WTC11 (cell line): ENCODE results near the gene PCDHGA8.
A peak's percentile ranks its signal among the peaks of the same experiment; 100 is the strongest.

Experiments
- ARID4B ChIP-seq: sonication (generic); formaldehyde crosslinking; IDR thresholded peaks from 2 replicates; pipeline ENCODE4 v1.8.0; 2023; ENCODE audit warnings: missing genetic modification reagents, mild to moderate bottlenecking, borderline replicate concordance
- ATF1 ChIP-seq: sonication (generic); formaldehyde crosslinking; IDR thresholded peaks from 2 replicates; pipeline ENCODE4 v1.8.1; 2023; ENCODE audit warnings: mild to moderate bottlenecking, moderate library complexity, missing genetic modification reagents
- CREB1 ChIP-seq: sonication (generic); formaldehyde crosslinking; IDR thresholded peaks from 2 replicates; pipeline ENCODE4 v1.8.0; 2023; ENCODE audit warnings: mild to moderate bottlenecking, missing genetic modification reagents
- CTCF ChIP-seq: fragments of 200-600 bp; IDR thresholded peaks from 2 replicates; pipeline ENCODE4 v1.8.0; 2022; ENCODE audit warnings: antibody characterized with exemption
- E2F4 ChIP-seq: sonication (generic); formaldehyde crosslinking; IDR thresholded peaks from 2 replicates; pipeline ENCODE4 v1.8.1; 2022; ENCODE audit warnings: low read depth, mild to moderate bottlenecking, moderate library complexity, missing genetic modification reagents, borderline replicate concordance
- IRF1 ChIP-seq: sonication (generic); formaldehyde crosslinking; IDR thresholded peaks from 2 replicates; pipeline ENCODE4 v1.8.0; 2023; ENCODE audit warnings: missing genetic modification reagents
- JUN ChIP-seq: sonication (generic); formaldehyde crosslinking; IDR thresholded peaks from 2 replicates; pipeline ENCODE4 v1.8.0; 2023; ENCODE audit warnings: mild to moderate bottlenecking, missing genetic modification reagents
- NFYB ChIP-seq: sonication (generic); formaldehyde crosslinking; conservative IDR thresholded peaks from 2 replicates; pipeline ENCODE4 v1.8.0; 2022; ENCODE audit warnings: low read depth, missing genetic modification reagents
- PRDM15 ChIP-seq: sonication (generic); formaldehyde crosslinking; IDR thresholded peaks from 2 replicates; pipeline ENCODE4 v1.8.0; 2022; ENCODE audit warnings: missing genetic modification reagents
- SOX15 ChIP-seq: fragments of 250-450 bp; sonication (Bioruptor Pico); IDR thresholded peaks from 2 replicates; pipeline ENCODE4 v1.9.0; 2021; ENCODE audit warnings: mild to moderate bottlenecking
- ZBTB21 ChIP-seq: sonication (generic); formaldehyde crosslinking; IDR thresholded peaks from 2 replicates; pipeline ENCODE4 v1.8.1; 2023; ENCODE audit warnings: mild to moderate bottlenecking, missing genetic modification reagents, borderline replicate concordance
- ZNF121 ChIP-seq: sonication (generic); formaldehyde crosslinking; IDR thresholded peaks from 2 replicates; pipeline ENCODE4 v1.8.0; 2023; ENCODE audit warnings: missing genetic modification reagents
- ZNF512 ChIP-seq: sonication (generic); formaldehyde crosslinking; IDR thresholded peaks from 2 replicates; pipeline ENCODE4 v1.8.1; 2022; ENCODE audit warnings: missing genetic modification reagents, borderline replicate concordance

GRCh38 chr5:141413540-141414069 is 21.2 kb downstream of the PCDHGA8 start:
- TF ChIP-seq IRF1 (CRISPR knock-in tag) (no peak), CTCF (no peak), NFYB (CRISPR knock-in tag) (no peak), E2F4 (no peak), ATF1 (CRISPR knock-in tag) (no peak), ZBTB21 (CRISPR knock-in tag) (no peak), PRDM15 (CRISPR knock-in tag) (no peak), JUN (CRISPR knock-in tag) (no peak), ZNF121 (CRISPR knock-in tag) (no peak), SOX15 (CRISPR knock-in tag) (no peak), ARID4B (CRISPR knock-in tag) (peak; percentile 68; the same call in 1 of the 2 replicates), ZNF512 (no peak), CREB1 (no peak)
